ENCODE results near the gene SHQ1. TPM values are rescaled to one million over a fixed set of nuclear protein-coding genes. Genes with fewer than 3 reads are reported as not detected.

The SHQ1 gene
- total RNA-seq, 1 experiment from 2014 or later, result 24.8 TPM

DNA sequence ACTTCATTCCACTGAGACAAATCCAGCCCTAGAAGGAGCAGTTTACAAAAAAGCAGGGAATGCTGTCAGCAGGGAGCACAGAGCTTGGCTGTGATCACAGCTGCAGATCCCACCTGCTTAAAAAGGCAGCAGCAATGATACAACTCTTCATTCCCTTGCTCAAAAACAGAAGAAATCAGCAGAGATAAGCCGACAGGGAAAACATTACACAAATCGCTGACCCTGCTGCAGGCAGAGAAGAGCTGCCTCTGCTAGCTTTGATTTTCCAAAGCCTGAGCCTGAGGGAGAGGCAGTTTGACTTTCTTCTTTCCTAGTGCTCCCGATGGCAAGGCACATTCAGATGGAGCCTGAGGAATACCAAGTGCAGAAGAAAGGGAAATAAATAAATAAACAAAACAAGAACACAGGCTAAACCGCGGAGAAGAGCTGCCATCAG, 80.2 kb downstream of the SHQ1 start:
- Histone ChIP-seq H4K20me1 (ENCODE audit: insufficient read depth) (no peaks in the 10 kb centered on the region), H3K4me2 (no peak overlapping the region), H3K27ac (no peak overlapping the region), H3K36me3 (ENCODE audit: low read depth) (no peaks in the 10 kb centered on the region), H2AFZ (no peak overlapping the region), H3K9me3 (ENCODE audit: insufficient read depth, low read depth) (no peaks in the 10 kb centered on the region), H3K79me2 (ENCODE audit: low read depth) (no peaks in the 10 kb centered on the region), H3K4me1 (replicated peaks; ENCODE audit: insufficient read depth) (no peaks in the 10 kb centered on the region), H3K27me3 (ENCODE audit: insufficient read depth, low read depth) (no peaks in the 10 kb centered on the region), H3K4me3 (no peak overlapping the region), H3F3A (ENCODE audit: insufficient read depth, low read depth) (no peaks in the 10 kb centered on the region), H3K9me2 (ENCODE audit: insufficient read depth) (no peaks in the 10 kb centered on the region)
- no TSS peak for BruUV-seq (replicated peaks)
- TF ChIP-seq EZH2 (IDR thresholded peaks at IDR 0.05; ENCODE audit: low read depth) (no peak), CTCF (conservative IDR thresholded peaks at IDR 0.05) (no peak)
- ChIA-PET POLR2A (ENCODE audit: unreplicated experiment) (no interaction called here), CTCF (no interaction called here)
- intact Hi-C loops (cut with micrococcal nuclease; ENCODE audit: unreplicated experiment), result no loop called here
- DNase-seq, result no peak

GRCh38 chr3:72766866-72767265, 81.4 kb downstream of the SHQ1 start:
- Histone ChIP-seq H3K4me3 (no peak overlapping the region), H3K79me2 (ENCODE audit: low read depth) (no peaks in the 10 kb centered on the region), H2AFZ (no peak overlapping the region), H4K20me1 (ENCODE audit: insufficient read depth) (no peaks in the 10 kb centered on the region), H3F3A (ENCODE audit: insufficient read depth, low read depth) (no peaks in the 10 kb centered on the region), H3K4me2 (no peak overlapping the region), H3K27me3 (ENCODE audit: insufficient read depth, low read depth) (no peaks in the 10 kb centered on the region), H3K27ac (no peak overlapping the region), H3K9me3 (ENCODE audit: insufficient read depth, low read depth) (no peaks in the 10 kb centered on the region), H3K4me1 (replicated peaks; ENCODE audit: insufficient read depth) (no peaks in the 10 kb centered on the region), H3K36me3 (ENCODE audit: low read depth) (no peaks in the 10 kb centered on the region), H3K9me2 (ENCODE audit: insufficient read depth) (no peaks in the 10 kb centered on the region)
- TF ChIP-seq CTCF (conservative IDR thresholded peaks at IDR 0.05), result no peak
- TF ChIP-seq EZH2 (IDR thresholded peaks at IDR 0.05; ENCODE audit: low read depth), result no peak
- intact Hi-C loops (cut with micrococcal nuclease; ENCODE audit: unreplicated experiment), result no loop called here
- ChIA-PET POLR2A (ENCODE audit: unreplicated experiment) (no interaction called here), CTCF (no interaction called here)
- BruUV-seq (replicated peaks), result no TSS peak
- no peak for DNase-seq

- Histone ChIP-seq H3K9me2 (ENCODE audit: insufficient read depth) (no peaks in the 10 kb centered on the region), H3F3A (ENCODE audit: insufficient read depth, low read depth) (no peaks in the 10 kb centered on the region), H3K27me3 (ENCODE audit: insufficient read depth, low read depth) (no peaks in the 10 kb centered on the region), H3K79me2 (ENCODE audit: low read depth) (no peaks in the 10 kb centered on the region), H2AFZ (no peak overlapping the region), H3K9me3 (ENCODE audit: insufficient read depth, low read depth) (no peaks in the 10 kb centered on the region), H3K27ac (no peak overlapping the region), H3K4me2 (no peak overlapping the region), H3K36me3 (ENCODE audit: low read depth) (no peaks in the 10 kb centered on the region), H3K4me3 (no peak overlapping the region), H4K20me1 (ENCODE audit: insufficient read depth) (no peaks in the 10 kb centered on the region), H3K4me1 (replicated peaks; ENCODE audit: insufficient read depth) (no peaks in the 10 kb centered on the region)
- POLR2A ChIA-PET (ENCODE audit: unreplicated experiment), result no interaction called here
- no TSS peak for BruUV-seq (replicated peaks)
- TF ChIP-seq CTCF (conservative IDR thresholded peaks at IDR 0.05) (no peak), EZH2 (IDR thresholded peaks at IDR 0.05; ENCODE audit: low read depth) (no peak)
- intact Hi-C loops (cut with micrococcal nuclease; ENCODE audit: unreplicated experiment), result no loop called here
- no peak for DNase-seq
- CTCF ChIA-PET, result no interaction called here
Measured at GRCh38 chr3:72763751-72764440, 84.3 kb downstream of the SHQ1 start.
